Measurements from ENCODE around the gene NAA80.
"Not testable (repeated sequence)": the region's sequence is repeated elsewhere in the genome, so short reads cannot be mapped to it uniquely, and the experiment has no call there.

NAA80 gene

DNA sequence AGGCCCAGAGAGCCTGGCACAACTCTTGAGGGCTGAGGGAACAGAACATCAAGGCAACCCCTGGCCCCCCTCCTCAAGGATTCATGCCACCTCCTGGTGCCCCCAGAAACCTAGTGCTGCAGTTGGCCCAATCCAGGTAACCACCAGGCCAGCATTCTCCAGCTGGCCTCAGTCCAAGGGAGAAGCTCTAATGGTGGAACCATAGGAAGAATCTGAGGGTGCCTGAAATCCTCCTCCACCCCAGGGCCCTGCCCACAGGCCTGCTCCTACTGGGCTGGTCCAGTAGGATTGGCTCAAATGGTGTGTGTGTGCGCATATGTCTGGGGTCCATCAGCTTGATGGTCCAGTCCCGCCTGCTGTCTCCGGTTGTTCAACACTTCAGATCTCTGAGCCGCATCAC lies 15.6 kb upstream of the NAA80 start:
- DNase-seq (ENCODE audit: low read depth in 2 of 2), result no peak

GRCh38 chr3:50314342-50314741 lies 15.1 kb upstream of the NAA80 start:
- DNase-seq (ENCODE audit: low read depth in 2 of 2), result no peak

GRCh38 chr3:50312041-50312440 lies 12.8 kb upstream of the NAA80 start:
- not testable (repeated sequence) for DNase-seq (ENCODE audit: low read depth in 2 of 2)

DNA sequence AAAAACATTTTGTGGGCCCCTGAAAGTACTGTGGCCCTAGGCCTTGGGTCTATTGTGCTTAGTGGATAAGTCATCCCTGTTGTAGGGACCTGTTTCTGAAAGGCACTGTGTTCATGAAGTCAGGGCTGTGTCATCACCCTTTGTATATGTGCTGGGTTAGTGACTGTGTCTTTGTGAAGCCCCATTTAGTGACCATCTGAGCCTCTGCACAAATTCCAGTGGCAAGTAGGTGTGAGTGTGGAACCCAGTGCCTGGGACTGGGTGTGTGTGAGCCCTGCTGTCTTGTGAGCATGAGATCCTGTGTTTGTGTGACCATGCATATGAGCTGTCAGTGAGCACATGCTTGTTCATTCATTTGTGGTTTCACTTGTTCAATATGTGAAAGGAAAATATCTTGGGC lies 5.4 kb upstream of the NAA80 start:
- no peak for DNase-seq (ENCODE audit: low read depth in 2 of 2)

DNA sequence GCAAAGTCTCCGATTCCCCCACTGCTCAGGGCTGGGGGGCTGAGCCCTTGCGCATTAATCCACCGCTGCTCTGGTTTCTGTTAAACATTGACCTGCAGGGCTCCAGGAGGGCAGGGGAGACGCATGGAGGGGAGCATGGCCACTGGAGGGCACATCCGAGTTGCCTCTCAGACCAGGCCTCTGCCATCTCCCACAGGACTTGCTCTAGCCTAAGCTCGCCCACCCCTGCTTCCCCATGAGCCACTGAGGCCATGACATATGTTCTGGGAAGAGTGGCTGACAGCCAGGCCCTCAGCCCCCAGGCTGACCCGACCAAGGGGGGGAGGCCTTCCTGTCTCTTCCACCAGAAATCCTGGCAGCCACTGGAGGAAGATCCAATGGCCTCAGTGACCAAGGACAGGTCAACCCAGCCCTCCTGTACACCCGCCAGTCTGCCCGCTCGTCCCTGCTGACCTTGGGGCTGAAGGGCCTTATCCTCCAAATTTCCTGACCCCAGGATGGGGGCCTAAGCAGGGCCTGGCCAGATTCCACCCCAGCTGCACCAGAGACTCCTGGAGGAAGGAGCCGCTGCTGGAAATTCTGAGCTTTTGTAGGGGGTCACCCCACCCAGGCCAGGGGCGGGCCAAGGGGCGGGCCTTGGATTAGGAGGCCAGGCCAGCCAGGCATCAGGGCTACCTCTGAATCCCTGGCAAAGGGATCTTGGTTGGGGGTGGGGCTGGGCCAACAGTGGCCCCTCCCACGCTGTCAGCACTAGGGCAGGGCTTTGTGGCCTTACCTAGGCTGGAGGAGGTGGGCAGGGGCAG lies 4.0 kb upstream of the NAA80 start, which contains the start of gene HYAL1:
TSS of gene HYAL1 (minus strand) at position 562 of the 803 bp plus-strand sequence. CDS start 618 bp downstream, outside the sequence.
- DNase-seq (ENCODE audit: low read depth in 2 of 2), result no peak

DNA sequence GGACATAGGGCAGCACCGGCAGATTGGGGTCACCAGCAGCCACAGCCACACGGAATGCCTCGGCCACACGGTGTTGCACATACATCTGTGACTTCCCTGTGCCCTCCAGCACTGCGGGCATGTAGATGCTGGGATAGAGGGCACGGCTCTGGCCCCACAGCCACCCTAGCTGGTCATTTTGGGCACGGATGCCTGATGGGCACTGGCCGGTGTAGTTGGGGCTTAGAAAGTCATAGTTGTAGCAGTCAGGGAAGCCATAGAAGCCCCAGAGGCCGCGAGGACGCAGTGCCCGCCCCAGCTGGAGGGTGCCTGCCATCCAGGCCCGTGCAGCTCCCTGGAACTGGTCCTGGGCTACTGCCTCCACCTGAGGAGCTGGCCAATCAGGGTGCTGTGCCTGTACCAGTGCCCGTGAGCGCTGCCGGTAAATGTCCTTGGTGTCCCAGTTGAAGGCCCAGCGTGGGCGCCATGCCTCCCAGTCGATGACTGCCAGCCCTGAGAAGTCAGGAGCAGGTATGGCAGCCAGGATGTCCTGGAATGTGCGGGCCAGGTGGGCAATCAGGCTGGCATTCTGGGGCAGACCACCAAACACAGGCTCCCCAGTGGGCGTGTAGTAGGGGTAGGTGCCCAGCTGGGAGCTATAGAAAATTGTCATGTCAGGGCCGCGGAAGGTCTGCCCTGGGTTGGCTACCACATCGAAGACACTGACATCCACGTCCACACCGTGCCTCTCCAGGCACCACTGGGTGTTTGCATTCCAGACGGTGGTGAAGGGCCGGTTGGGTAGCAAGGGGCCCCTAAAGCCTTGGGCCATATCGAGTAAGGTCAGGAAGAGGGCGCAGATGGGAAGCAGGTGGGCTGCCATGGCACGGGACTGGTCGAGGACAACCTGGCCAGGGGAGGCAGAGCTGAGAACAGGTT lies 3.1 kb upstream of the NAA80 start:
- DNase-seq (ENCODE audit: low read depth in 2 of 2), result no peak

DNA sequence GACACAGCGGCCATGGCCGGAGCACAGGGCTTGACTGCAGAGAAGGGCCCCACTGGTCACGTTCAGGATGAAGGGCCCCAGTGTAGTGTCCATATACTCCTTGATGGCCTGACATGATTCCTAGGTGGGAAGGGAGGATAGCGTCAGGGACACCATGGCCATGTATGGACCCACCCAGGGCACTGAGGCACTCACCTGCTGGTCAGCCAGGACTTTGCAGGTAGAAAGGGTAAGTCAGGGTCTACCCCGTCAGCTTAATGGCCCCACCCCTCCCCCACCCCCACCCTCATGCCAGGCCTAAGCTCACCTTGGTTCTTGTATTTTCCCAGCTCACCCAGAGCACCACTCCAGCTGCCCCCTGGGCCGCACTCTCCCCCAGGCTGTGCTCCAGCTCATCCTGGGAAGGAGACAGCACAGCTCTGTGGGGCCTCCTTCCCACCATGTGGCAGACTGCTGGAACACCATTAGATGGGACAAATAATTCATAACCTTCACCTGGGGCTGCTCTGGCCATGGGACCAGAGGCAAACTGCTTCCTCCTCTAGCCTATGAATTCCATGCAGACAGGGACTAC lies 1.6 kb upstream of the NAA80 start:
- DNase-seq (ENCODE audit: low read depth in 2 of 2), result no peak

- no peak for DNase-seq (ENCODE audit: low read depth in 2 of 2)
Observed at GRCh38 chr3:50299929-50300680, 900 bp upstream of the NAA80 start.

GRCh38 chr3:50299638-50299928 lies 378 bp upstream of the NAA80 start:
- no peak for DNase-seq (ENCODE audit: low read depth in 2 of 2)

DNA sequence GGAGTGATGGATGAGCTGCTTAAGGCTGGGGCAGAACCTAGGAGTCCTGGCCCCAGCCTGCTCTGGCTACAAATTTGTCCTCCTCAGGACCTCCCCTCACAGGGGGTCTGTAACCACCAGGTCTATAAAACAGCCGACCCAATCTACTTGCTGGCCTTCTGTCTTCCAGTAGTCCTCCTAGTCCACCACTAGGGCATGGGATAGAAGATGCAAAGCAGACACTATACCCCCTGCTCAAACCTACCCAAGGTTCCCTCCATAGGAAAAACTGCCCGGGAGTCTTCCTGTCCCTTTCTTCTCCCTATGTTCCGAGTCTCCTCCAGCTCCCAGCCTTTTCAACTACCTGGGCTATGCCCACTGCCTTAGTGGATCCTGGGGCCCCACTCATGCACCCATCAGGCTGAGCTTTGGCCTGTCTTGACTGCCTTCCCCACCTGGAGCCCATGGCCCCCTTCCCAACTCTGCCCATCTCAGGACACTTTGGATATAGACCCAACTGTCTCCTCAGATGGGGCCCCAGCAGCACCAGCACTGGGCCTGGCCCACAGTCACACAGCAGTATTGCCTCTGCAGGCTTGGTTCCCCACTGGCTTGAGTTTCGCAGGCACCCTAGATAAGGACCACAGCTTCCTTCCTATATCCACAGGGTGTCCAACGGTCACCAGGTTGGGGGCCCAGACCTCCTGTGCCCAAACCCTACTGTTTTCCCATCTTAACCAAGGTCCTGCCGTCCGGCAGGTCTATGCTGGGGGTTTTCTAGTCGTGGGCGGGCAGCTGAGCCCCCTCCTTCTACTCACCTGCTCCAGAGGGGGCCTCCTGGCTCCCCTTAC lies 1.1 kb downstream of the NAA80 start:
- DNase-seq (ENCODE audit: low read depth in 2 of 2), result no peak

GRCh38 chr3:50297384-50297775 lies 1.8 kb downstream of the NAA80 start:
- no peak for DNase-seq (ENCODE audit: low read depth in 2 of 2)

DNA sequence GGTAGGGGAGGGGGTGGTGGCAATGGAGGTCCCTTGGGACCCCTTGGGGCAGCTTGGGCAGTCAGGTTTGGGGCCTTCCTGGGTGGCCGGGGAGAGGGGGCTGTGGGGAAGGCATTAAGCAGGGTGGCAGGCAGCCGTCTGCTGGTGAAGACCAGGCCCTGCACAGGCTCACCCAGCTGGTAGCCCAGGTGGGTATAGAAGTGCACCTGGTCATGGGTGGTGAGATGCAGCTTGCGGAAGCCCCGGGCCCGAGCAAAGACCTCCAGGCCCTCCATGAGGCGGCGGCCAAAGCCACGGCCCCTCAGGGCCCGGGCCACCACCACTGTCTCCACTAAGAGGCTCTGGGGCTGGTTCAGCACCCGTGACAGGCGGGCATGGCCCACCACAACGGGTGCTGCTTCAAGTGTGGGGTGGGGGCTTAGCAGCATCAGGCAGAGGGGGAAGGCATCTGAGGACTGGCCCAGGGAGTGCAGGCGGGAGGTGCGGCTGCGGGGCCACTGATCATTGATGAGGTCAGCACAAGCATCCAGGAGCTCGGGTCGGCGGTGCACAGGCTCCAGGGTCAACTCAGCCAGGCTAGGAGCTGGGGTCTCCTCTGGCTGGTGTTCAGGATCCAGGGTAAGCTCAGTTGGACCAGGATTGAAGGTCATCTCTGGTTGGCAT lies 2.4 kb downstream of the NAA80 start:
- DNase-seq (ENCODE audit: low read depth in 2 of 2), result no peak

GRCh38 chr3:50295553-50296431 lies 3.4 kb downstream of the NAA80 start:
- DNase-seq (ENCODE audit: low read depth in 2 of 2), result no peak

DNA sequence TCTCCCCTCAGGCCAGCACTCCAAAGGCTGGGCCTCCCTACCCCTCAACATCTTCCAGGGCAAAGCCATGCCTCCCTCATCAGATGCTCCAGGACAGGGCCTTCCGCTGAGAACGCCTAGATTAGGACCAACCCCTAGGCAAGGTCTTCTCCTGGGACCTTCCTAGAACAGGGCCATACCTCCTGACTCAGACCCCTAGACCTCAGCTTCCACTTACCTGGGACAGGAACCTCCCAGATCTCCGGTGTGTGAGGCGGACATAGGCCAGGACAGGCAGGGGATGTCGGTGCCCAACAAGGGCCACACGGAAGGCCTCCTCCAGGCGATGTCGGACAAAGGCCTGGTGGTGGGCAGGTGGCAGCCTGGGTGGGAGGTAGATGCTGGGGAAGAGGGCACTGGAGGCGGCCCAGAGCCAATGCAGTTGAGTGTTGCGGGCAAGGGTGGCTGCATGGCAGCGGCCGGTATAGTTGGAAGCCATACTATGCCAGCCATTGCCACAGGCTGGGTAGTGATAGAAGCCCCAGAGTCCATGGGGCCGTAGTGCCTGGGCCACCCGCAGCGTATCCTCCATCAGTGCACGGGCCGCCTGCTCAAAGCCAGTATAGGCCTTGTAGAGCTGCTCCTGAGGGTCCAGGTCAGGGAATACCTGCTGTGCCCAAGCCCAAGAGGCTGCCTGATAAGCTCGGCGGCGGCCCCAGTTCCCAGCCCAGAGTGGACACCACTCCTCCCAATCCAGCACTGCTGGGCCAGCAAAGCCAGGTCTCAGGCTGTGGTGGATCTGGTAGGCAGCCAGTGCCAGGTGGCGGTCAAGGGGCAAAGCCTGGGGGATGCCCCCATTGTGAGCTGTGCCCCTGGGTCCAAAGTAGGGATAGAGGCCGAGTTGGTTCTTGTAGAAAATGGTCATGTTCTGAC lies 4.5 kb downstream of the NAA80 start:
- DNase-seq (ENCODE audit: low read depth in 2 of 2), result no peak

- no peak for DNase-seq (ENCODE audit: low read depth in 2 of 2)
Observed at GRCh38 chr3:50294089-50294488, 5.1 kb downstream of the NAA80 start.

DNA sequence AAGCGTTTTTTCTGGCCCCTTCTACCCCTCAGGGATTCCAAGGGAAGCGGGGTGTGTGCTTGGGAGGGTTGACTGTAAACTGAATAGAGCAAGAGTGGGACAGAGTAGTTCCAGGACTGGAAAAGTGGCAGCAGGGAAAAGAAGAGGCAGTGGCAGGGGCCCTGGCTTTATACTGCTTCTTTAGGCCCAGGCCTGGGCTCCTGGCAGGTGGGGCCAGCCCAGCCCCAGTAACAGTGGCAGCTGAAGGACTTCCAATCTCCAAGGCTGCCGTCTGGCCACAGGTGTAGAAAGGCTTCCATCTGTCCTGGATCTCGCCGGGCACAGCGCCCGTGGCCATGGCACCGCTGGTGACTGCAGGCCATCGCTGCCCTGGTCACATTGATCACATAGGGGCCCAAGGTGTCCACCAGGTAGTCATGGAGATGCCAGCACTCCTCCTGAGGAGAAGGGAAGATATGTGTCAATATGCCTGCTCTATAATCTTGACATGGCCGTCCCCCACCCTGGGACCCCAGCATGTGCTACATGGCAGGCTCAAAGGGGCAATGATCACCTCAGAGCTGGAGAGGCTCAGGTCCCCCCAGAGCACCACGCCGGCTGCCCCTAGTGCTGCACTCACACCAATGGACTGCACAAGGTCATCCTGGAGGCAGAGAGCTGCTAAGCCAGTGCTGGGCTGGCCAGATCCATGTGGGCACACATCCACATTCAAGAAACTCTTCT lies 6.0 kb downstream of the NAA80 start:
- DNase-seq (ENCODE audit: low read depth in 2 of 2), result no peak

DNA sequence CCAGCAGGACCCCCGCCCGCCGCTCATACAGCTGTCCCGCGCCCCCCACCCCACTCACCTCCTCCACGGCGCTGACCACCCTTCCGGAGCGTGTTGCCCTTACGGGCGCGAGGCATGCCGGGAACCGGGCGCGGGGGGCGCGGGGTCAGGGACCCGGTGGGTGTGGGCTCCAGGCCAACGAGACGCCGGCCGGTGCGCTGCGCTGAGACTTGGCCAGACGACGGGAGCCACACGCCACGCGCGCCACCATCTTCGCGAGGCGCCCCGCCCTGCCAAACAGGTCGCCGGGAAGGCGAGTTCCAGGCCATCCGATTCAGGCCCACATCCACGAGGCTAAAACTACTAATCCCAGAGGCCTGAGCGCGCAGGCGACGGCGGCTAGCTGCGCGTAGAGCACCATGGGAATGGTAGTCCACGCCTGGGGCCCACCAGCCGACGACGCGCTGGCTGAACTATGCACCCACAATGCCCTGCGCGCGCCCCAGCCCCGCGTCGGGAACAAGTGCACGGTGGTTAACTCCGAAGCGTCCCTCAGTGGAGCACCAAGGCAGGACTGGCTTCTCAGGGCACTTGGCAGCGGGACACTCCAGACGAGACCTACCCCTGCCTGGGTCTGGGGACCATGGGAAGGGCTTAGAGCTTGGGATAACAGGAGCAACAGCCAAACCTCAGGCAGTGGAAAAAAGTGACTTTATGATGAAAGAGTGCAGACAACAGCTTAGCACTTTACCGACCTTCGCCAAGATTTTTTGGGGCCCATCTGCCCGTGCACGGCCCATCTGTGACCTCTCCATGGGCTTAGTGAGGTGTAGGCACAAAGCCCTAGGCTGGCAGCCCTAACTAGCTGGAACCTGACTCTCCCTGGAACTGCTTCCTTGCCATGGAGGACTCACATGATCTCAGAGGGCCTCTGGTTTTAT lies 6.8 kb downstream of the NAA80 start, which contains the start of gene IFRD2:
TSS of gene IFRD2 (minus strand) at position 271 of the 920 bp plus-strand sequence. CDS start at position 116, 155 bp downstream.
- DNase-seq (ENCODE audit: low read depth in 2 of 2), result peak; percentile 92
